Measurements from ENCODE around the gene MYO5A.

MYO5A gene

DNA sequence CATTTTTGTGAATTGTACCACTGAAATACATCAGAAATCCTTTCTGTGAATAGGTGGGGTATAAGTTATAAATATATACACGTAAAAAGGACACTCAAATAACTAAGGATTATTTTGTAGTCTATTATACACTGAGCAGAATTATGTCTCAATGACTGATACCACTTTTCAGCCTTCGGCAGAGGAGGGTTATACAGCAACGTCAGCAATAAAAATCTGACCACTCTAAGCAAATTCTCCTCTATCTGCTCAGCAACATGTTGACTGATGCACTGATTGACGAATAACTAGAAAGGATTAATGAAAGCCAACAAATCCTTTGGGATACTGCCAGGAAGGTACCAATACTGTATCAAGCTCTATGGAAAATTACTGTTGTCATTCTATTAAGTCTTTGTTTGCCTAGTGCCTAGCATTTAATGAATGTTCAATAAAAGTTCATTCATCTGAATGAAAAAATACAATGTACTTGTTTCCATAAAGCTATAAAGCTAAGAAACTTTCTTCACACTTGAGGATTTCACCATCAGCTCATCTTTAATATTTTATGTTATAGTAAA lies 34.9 kb upstream of the MYO5A start:
- H4K20me1 ChIP-seq (ENCODE audit: insufficient read depth, low read length, poor library complexity, severe bottlenecking): peaks cover 95% of the 10 kb centered on the region
- peak overlapping the region; percentile 68 for H3K4me3 ChIP-seq (ENCODE audit: low read length, poor library complexity, severe bottlenecking)
- H3F3A ChIP-seq (ENCODE audit: low read depth): no peaks in the 10 kb centered on the region
- no peaks in the 10 kb centered on the region for H3K27me3 ChIP-seq (ENCODE audit: insufficient read depth, low read length, poor library complexity, severe bottlenecking)
- H3K9ac ChIP-seq (ENCODE audit: low read depth, low read length, poor library complexity, severe bottlenecking): peak overlapping the region; percentile 57
- TF ChIP-seq, protein P1, sequence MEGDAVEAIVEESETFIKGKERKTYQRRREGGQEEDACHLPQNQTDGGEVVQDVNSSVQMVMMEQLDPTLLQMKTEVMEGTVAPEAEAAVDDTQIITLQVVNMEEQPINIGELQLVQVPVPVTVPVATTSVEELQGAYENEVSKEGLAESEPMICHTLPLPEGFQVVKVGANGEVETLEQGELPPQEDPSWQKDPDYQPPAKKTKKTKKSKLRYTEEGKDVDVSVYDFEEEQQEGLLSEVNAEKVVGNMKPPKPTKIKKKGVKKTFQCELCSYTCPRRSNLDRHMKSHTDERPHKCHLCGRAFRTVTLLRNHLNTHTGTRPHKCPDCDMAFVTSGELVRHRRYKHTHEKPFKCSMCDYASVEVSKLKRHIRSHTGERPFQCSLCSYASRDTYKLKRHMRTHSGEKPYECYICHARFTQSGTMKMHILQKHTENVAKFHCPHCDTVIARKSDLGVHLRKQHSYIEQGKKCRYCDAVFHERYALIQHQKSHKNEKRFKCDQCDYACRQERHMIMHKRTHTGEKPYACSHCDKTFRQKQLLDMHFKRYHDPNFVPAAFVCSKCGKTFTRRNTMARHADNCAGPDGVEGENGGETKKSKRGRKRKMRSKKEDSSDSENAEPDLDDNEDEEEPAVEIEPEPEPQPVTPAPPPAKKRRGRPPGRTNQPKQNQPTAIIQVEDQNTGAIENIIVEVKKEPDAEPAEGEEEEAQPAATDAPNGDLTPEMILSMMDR (conservative IDR thresholded peaks at IDR 0.05; ENCODE audit: low read length): no peak
- TF ChIP-seq EZH2phosphoT487 (IDR thresholded peaks at IDR 0.05; ENCODE audit: borderline replicate concordance): no peak
- H3K9me3 ChIP-seq (ENCODE audit: insufficient read depth, low read depth, low read length): no peaks in the 10 kb centered on the region
- H3K4me2 ChIP-seq (ENCODE audit: low read depth, low read length, poor library complexity, severe bottlenecking): peak overlapping the region; percentile 86
- H3K79me2 ChIP-seq (ENCODE audit: insufficient read depth, low read length): peaks cover 100% of the 10 kb centered on the region
- peaks cover 9% of the 10 kb centered on the region; the same call in 1 of the 2 replicates for H3K36me3 ChIP-seq (ENCODE audit: insufficient read depth, low read length)
- no peak overlapping the region for H2AFZ ChIP-seq (ENCODE audit: low read length)
- no peaks in the 10 kb centered on the region for H3K9me2 ChIP-seq (replicated peaks; ENCODE audit: low read depth, low read length)
- H3K4me1 ChIP-seq (ENCODE audit: insufficient read depth, low read length, poor library complexity, severe bottlenecking): peaks cover 58% of the 10 kb centered on the region

DNA sequence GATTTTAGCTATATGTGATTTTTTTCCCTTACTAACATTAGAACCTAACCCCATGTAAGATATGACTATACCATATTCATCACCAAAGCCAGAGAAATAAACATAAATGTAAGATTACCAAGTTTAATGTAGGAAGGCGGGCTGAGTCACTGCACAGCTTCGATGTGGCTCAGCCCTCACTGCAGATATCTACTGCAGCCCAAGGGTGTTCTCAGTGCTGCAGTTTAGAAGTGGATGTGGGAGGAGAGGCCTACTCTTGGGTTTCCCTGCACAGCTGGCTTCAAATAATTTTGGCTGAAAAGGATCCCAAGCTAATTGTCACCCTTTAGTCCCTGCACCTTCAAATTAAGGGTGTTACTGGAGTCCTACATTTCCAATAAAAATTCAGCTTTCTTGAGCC lies 30.9 kb upstream of the MYO5A start:
- Histone ChIP-seq H2AFZ (ENCODE audit: low read length) (no peak overlapping the region), H3K9ac (ENCODE audit: low read depth, low read length, poor library complexity, severe bottlenecking) (no peak overlapping the region), H3K4me1 (ENCODE audit: insufficient read depth, low read length, poor library complexity, severe bottlenecking) (peaks cover 44% of the 10 kb centered on the region), H3K9me3 (ENCODE audit: insufficient read depth, low read depth, low read length) (no peaks in the 10 kb centered on the region), H3K4me3 (ENCODE audit: low read length, poor library complexity, severe bottlenecking) (no peak overlapping the region), H3K4me2 (ENCODE audit: low read depth, low read length, poor library complexity, severe bottlenecking) (peak overlapping the region; percentile 18), H4K20me1 (ENCODE audit: insufficient read depth, low read length, poor library complexity, severe bottlenecking) (peaks cover 86% of the 10 kb centered on the region), H3K79me2 (ENCODE audit: insufficient read depth, low read length) (peaks cover 96% of the 10 kb centered on the region), H3K36me3 (ENCODE audit: insufficient read depth, low read length) (peaks cover 32% of the 10 kb centered on the region), H3K27me3 (ENCODE audit: insufficient read depth, low read length, poor library complexity, severe bottlenecking) (no peaks in the 10 kb centered on the region), H3K9me2 (replicated peaks; ENCODE audit: low read depth, low read length) (no peaks in the 10 kb centered on the region), H3F3A (ENCODE audit: low read depth) (no peaks in the 10 kb centered on the region)
- TF ChIP-seq, protein P1 (conservative IDR thresholded peaks at IDR 0.05; ENCODE audit: low read length): no peak
- TF ChIP-seq EZH2phosphoT487 (IDR thresholded peaks at IDR 0.05; ENCODE audit: borderline replicate concordance): no peak

DNA sequence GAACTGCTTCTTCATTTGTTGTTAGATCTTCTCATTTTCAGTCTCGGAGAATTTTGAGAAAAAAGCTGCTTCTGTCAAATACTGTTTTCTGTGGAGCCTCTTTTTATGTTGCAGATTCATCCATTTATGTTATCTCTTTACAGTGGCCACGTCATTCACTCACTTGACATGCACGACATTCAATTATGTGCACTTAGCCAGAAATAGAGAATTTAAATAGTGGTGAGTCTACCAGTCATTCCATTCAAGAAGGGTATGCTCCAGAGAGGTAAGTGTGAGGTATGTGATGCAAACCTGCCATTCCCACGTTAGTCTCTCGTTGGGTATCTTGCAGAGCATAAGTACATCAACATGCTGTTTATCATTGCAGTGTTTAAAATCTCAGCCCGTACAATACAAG lies 30.3 kb upstream of the MYO5A start:
- no peak overlapping the region for H3K9ac ChIP-seq (ENCODE audit: low read depth, low read length, poor library complexity, severe bottlenecking)
- H3K4me1 ChIP-seq (ENCODE audit: insufficient read depth, low read length, poor library complexity, severe bottlenecking): peaks cover 38% of the 10 kb centered on the region
- H3K9me3 ChIP-seq (ENCODE audit: insufficient read depth, low read depth, low read length): no peaks in the 10 kb centered on the region
- H3K9me2 ChIP-seq (replicated peaks; ENCODE audit: low read depth, low read length): no peaks in the 10 kb centered on the region
- TF ChIP-seq, protein P1 (conservative IDR thresholded peaks at IDR 0.05; ENCODE audit: low read length): no peak
- TF ChIP-seq EZH2phosphoT487 (IDR thresholded peaks at IDR 0.05; ENCODE audit: borderline replicate concordance): no peak
- no peak overlapping the region for H3K4me3 ChIP-seq (ENCODE audit: low read length, poor library complexity, severe bottlenecking)
- peaks cover 85% of the 10 kb centered on the region for H4K20me1 ChIP-seq (ENCODE audit: insufficient read depth, low read length, poor library complexity, severe bottlenecking)
- H3K27me3 ChIP-seq (ENCODE audit: insufficient read depth, low read length, poor library complexity, severe bottlenecking): no peaks in the 10 kb centered on the region
- H2AFZ ChIP-seq (ENCODE audit: low read length): no peak overlapping the region
- H3K79me2 ChIP-seq (ENCODE audit: insufficient read depth, low read length): peaks cover 96% of the 10 kb centered on the region
- H3F3A ChIP-seq (ENCODE audit: low read depth): no peaks in the 10 kb centered on the region
- H3K36me3 ChIP-seq (ENCODE audit: insufficient read depth, low read length): peaks cover 38% of the 10 kb centered on the region
- peak overlapping the region; percentile 18 for H3K4me2 ChIP-seq (ENCODE audit: low read depth, low read length, poor library complexity, severe bottlenecking)

All from Loucy (cell line).